A204.1 (cell line): ENCODE data around the gene PTGER2.

ENCODE experiments used
- FAIRE-seq: peaks from 2 replicates; lab custom pipeline; 2012; peaks lifted over from hg19 to GRCh38; lab: Jason Lieb, UNC

The PTGER2 gene

GRCh38 chr14:52339262-52339661, 25.1 kb downstream of the PTGER2 start:
- FAIRE-seq = no peak

GRCh38 chr14:52342849-52343596, 28.9 kb downstream of the PTGER2 start:
- no peak for FAIRE-seq

- FAIRE-seq = no peak
Measured at GRCh38 chr14:52346778-52347177, 32.7 kb downstream of the PTGER2 start.

- no peak for FAIRE-seq
Measured at GRCh38 chr14:52348279-52348678, 34.2 kb downstream of the PTGER2 start.

GRCh38 chr14:52348776-52349175, 34.7 kb downstream of the PTGER2 start:
- FAIRE-seq = no peak

GRCh38 chr14:52349731-52350130, 35.6 kb downstream of the PTGER2 start:
- no peak for FAIRE-seq

GRCh38 chr14:52350445-52350844, 36.3 kb downstream of the PTGER2 start:
- no peak for FAIRE-seq

GRCh38 chr14:52351233-52352060, 37.3 kb downstream of the PTGER2 start:
- no peak for FAIRE-seq

GRCh38 chr14:52352061-52352491, 38.0 kb downstream of the PTGER2 start:
- FAIRE-seq = no peak

GRCh38 chr14:52352569-52352968, 38.5 kb downstream of the PTGER2 start:
- no peak for FAIRE-seq

GRCh38 chr14:52354242-52354641, 40.1 kb downstream of the PTGER2 start:
- no peak for FAIRE-seq

GRCh38 chr14:52355016-52355431, 40.9 kb downstream of the PTGER2 start:
- FAIRE-seq = no peak

- no peak for FAIRE-seq
Measured at GRCh38 chr14:52355526-52355925, 41.4 kb downstream of the PTGER2 start.

- FAIRE-seq = no peak
Measured at GRCh38 chr14:52356025-52356424, 41.9 kb downstream of the PTGER2 start.

- FAIRE-seq = no peak
Measured at GRCh38 chr14:52360831-52361230, 46.7 kb downstream of the PTGER2 start.

- no peak for FAIRE-seq
Measured at GRCh38 chr14:52363041-52363704, 49.1 kb downstream of the PTGER2 start.

GRCh38 chr14:52363961-52364360, 49.8 kb downstream of the PTGER2 start:
- no peak for FAIRE-seq

- no peak for FAIRE-seq
Measured at GRCh38 chr14:52365071-52365470, 51.0 kb downstream of the PTGER2 start.

GRCh38 chr14:52366796-52367315, 52.7 kb downstream of the PTGER2 start:
- FAIRE-seq = no peak

GRCh38 chr14:52369305-52369801, 55.2 kb downstream of the PTGER2 start:
- no peak for FAIRE-seq

GRCh38 chr14:52370406-52370935, 56.4 kb downstream of the PTGER2 start:
- FAIRE-seq = no peak

GRCh38 chr14:52377940-52378339, 63.8 kb downstream of the PTGER2 start:
- FAIRE-seq = no peak
